Activated effector memory CD4-positive, alpha-beta T cell treated with anti-CD3 and anti-CD28 coated beads, Interleukin-2, amount 50 U/mL, for 16 hours (primary cell): ENCODE results near the gene CANT1.
A peak's percentile ranks its signal among the peaks of the same experiment; 100 is the strongest.
"Not testable (repeated sequence)": the region's sequence is repeated elsewhere in the genome, so short reads cannot be mapped to it uniquely, and the experiment has no call there.

ENCODE experiments used
- DNase-seq: peaks from one replicate; pipeline ENCODE4 v3.0.0-alpha.2; 2020

CANT1 gene

DNA sequence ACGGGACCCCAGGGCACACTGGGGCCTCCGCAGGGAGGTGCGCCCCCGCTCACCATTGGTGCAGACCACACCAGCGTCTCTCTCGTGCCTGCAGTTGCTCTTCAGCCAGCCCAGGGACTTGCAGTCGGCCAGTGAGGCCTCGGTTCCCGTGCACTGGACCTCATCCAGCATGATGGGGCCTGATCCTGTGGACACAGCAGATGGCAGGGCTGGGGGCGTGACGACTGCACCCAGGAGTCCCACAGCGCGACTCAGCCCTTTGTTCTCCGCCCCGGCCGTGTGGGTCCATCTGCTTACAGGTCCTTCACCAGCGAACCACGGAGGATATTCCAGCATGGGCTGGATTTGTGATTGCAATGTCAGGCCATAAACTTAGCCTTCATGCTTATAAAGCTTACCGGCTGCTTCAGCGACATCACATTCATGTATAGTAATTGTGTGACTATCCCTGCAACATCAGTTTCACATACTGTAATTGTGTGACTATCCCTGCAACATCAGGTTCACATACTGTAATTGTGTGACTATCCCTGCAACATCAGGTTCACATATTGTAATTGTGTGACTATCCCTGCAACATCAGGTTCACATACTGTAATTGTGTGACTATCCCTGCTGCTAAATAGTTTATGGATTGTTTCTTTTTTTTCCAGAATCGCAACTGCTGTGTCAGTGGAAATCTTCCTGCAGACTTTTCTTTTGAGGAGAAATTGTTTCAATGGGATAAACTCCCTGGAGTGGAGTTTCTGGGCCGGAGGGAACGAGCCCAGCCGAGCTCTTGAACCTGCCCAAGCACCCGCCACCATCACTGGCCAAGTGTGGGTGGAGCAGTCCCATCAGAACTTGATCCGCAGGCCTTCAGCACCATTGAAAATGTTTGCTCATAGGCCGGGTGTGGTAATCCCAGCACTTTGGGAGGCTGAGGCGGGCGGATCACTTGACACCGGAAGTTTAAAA, 34.7 kb downstream of the CANT1 start:
- DNase-seq = no peak

DNA sequence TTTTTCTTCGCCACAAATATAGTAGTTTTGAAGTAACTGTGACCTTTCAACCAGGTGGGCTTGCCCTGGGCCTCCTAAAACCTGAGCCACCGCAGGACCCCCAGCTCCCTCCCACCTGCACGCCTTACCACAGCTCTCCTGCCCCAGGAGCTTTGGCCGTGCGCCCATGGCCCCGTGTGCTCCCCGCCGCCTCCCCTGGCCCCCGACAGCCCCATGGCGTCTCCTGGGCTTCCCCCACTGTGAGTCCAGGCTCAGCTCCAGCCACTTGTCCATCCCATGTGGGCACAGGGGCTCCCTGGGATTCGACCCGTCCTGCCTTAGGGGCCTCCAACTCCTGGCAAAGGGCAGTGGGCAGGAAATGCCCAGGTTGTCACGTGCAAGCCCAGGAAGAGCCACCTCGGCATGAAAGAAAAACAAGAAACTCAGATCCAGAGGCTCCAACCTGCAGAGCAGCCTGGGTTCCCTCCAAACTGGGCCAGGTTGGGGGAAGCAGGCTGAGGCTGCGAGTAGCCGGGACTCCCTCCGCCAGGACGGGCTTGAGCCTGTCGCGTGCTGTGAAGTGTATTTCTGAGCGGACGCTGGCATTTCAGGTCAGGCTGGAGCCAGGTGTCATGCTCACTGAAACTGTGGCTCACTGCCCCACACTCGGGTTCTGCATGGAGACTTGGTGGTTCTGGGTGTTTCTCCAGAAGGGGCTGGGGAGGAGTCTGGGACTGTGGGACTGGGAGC, 35.6 kb downstream of the CANT1 start:
- no peak for DNase-seq

DNA sequence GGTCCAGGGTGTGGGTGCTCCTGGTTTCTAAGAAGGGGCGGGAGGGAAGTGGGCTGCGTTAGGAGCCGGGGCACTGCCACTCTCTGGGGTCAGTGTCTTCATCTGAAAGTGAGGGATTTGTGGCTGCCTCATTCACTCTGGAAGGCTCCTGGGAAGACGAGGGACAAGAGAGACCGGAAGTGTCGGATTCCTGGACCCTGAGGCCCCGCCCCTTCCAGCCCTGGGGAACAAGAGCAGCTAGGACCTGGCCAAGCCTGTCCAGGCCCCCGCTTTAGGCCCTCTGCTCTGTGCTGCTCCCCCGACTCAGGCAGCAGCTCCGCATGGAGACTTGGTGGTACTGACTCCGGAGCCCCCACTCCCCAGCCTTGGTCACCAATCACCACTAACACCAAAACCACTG, 36.4 kb downstream of the CANT1 start:
- no peak for DNase-seq

DNA sequence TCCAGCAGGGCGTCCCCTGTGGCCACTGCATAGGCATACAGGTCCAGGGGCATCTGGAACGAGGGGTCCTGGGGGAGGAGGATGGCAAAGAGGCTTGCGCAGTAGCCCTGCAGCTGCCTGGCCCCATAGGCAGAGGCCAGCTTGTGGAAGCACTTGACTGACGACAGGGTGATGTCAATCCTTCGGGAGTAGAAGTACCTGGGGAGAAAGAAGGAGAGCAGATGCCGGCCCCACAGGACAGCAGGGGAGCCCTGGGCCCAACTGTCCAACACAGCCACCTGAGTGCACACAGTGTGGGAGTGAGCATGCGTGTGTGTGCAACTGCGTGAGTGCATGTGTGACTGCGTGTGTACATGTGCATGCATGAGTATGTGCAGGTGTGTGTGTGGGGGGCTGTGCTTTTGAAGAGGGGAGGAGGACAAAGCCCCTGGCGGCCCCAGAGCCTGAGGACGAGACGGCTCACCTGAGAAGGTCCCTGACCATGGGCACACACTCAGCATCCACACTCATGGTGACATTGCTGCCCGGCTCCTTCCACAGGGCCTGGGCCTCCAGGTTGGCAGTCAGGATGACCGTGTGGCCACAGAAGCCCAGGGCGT, 37.0 kb downstream of the CANT1 start:
- no peak for DNase-seq

DNA sequence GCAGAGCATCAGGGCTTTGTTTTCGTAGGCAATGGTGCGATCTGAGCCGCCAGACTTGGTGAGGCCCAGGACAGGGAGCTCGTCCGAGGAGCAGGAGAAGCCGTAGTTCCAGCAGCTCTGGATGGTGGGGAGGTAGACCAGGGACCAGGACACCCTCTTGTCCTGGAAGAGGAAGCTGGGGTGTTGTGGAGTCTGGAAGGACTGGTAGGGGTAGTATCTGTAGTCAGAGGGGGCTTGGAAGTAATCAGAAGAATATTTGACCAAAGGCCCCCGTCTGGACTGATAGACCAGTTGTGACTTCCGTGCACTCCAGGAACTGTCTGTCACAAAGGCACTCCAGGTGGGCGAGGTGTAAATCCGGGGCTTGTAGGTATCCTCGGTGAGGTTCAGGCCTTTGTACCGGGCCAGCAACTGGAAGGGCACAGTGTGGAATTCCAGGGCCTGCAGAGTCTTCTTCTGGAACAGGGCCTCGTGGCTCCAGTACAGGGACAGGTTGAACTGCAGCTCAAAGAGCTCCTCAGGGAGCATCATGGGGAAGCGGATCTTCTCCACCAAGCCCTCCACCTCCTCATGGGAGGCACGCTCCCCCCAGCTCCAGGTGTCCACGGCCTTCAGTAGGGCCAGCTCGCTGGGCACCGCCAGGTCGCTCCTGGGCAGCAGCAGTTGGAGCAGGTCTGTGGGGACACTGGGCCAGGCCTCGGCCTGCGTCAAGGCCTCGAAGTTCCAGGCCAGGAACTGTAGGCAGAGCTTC, 37.6 kb downstream of the CANT1 start:
- no peak for DNase-seq

DNA sequence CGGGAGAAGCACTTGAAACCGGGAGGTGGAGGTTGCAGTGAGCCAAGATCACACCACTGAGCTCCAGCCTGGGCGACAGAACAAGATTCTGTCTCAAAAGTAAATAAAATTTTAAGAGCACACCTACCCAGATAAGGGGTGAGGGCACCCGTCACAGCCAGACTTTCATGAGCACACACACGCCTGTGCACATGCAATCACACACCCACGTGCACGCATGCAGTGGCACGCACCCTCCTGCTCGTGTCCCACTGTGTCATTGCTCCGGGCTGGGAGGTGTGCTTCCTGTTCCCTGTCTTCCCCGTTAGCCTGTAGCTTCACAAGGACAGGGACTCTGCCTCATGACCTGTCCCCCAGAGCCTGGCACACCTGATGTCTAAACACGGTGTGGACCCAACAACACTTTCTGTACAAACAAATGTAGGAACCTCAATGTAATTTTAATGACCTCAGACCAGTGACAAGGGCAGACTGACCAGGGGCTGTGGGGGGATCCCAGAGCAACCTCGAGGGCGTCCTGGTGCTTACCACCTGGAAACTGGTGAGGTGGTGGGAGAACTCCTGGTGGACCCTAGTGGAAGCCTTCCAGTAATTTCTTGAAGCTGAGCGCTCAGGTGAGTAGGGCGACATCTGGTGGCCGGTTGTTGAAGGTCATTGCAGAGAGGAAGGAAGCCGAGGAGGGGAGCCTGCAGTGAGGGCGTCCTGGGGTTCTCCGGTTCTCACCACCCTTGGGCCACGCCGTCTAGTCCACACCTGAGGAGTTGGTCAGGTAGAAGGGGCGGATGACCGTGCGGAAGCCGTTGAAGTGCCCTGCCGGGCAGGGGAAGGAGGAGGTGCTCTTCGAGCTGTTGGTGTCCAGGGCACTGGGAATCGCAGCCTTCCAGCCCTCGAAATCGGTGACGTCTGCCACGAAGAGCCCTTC, 38.5 kb downstream of the CANT1 start:
- DNase-seq = peak; percentile 92

DNA sequence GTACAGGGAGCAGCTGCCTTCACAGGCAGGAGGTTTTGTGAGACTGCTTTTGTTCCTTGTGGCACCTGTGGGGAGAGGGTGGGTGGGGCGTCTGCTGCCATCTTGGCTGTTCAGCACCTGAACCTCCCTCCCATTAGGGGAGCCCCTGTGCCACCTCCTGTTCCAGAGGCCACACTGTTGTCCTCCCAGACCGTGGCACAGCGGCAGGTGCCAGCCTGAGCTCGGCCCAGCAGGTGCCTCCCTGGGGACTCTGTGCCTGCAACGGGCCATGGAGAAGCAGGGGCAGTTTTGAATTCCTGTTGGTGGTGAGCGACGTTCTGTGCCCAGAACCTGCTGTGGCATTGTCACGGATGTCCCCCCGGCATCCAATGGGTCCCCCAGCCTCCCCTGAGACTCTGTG, 39.7 kb downstream of the CANT1 start:
- DNase-seq = no peak

DNA sequence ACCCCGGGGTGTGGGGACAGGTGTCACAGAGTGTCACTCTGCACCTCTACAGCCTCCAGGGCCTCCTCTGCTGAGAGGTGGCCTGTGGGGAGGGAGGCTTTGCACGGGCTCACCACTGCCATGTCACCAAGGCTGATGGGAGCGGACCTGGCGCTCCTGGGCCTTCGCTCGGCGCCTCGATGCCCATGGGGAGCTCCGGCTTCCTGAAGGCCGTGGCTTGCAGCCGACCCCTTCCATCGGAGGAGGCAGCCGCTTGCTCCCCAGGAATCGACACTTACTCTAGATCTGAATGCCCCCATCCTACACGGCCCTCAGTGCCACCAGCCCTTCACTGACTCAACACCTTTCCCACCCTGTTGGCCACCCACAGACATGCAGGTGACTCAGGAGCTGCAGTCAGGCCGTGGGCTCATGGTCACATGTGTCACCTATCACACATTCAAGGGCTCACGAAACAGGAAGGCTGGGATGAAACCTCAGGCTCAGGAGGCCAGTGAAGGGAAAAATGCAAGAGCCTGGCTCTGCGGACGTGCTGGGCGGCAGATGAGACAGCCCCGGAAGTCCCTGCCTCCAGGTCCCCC, 41.7 kb downstream of the CANT1 start:
- DNase-seq = no peak

DNA sequence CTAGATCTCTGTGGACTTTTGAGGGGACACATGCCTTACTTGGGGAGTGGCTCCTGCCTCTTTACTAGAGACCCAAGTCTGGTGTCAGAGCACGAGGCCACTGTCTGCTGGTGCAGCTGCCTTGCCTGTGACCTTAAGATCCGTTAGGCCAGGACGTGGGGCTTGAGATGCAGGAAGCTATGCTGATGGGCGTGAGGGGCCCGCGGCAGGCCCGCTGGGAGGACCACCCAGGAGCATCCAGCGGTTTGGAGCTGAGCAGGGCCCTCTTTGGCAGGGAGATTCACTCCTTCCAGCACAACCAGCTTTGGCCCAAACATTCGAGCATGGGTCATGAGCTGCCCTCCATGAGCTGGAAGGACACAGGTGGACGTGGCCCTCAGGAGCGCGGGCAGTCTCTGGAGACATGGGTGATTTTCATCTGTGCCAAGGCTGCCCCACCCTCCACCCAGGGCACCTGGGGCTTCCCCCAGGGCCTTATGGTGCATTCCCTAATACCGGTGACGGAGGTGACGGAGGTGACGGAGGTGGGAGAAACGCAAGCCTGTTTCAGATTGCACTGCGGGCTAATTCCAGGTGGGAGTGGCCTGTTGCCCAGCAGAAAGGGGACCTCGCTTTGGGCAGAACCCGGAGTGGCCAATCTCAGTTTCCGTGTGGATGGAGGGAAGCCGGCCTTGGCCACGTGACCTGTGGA, 42.5 kb downstream of the CANT1 start:
- no peak for DNase-seq

DNA sequence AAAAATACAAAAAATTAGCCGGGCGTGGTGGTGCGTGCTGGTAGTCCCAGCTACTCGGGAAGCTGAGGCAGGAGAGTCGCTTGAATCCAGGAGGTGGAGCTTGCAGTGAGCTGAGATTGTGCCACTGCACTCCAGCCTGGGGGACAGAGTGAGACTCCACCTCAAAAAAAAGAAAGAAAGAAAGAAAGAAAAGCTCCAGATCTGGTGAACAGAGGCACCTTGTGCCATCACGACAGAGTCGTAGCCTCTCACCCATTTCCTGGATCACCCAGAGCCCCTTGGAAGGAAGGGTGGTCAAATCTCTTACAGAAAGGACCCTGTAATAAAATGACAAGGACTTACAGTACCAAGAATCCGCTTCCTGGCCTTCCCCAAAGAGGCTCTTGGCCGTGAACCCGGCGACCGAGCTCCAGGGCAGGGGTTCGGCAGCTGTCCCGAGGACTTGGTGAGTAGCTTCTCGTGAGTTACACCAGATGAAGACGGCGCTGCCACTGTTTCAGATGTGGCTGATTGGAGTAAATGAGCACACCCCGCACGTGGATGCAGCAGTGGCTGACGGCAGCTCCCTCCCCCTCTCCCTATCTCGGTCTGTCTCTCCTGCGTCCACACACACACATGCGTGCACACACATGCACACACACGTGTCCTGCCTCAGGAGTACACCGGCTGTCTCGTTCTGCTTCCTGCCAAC, 43.3 kb downstream of the CANT1 start:
- DNase-seq = no peak

DNA sequence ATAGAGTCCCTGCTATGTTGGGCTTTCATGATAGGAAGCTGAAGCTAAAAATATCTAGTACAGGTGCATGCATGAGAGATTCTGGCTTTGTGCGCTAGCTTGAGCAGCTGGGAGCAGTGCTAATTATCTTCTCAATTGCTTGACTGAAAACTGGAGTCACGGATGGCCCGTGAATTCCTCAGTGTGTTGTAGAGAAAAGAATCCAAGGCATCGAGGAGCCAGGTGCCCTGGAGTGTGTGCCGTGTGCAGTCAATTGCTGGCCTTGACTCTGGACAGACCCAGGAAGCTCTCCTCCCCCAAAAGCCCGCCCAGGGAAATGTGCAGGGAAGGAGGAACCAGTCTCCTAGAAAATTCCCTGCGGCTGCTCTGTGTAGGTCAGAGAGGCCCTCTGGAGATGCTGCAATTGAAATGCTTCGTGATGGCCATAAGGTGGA, 44.1 kb downstream of the CANT1 start:
- no peak for DNase-seq

DNA sequence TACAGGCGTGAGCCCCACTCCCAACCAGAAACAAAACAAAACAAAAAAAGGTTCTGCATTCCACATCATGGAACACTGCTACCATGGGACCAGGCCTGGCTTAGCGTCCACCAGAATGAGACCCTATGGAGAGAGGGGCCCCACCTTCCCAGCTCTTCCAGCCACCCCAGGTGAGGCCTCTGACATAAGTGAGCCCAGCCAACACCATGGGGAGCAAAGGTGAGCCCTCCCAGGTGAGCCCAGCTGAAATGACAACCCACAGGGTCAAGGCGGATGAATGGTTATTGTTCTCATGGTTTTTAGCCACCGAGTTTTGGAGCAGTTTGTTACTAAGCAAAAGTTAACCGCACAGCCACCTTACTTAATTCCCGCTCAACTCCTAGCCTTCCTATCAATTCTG, 46.2 kb downstream of the CANT1 start:
- no peak for DNase-seq

DNA sequence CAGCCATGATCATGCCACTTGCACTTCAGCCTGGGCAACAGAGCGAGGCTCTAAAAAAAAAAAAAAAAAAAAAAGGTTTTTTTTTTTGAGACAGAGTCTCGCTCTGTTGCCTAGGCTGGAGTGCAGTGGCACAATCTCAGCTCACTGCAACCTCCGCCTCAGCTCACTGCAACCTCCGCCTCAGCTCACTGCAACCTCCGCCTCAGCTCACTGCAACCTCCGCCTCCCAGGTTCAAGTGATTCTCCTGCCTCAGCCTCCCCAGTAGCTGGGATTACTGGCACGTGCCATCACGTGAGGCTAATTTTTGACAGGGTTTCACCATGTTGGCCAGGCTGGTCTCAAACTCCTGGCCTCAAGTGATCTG, 46.6 kb downstream of the CANT1 start:
- DNase-seq = not testable (repeated sequence)

DNA sequence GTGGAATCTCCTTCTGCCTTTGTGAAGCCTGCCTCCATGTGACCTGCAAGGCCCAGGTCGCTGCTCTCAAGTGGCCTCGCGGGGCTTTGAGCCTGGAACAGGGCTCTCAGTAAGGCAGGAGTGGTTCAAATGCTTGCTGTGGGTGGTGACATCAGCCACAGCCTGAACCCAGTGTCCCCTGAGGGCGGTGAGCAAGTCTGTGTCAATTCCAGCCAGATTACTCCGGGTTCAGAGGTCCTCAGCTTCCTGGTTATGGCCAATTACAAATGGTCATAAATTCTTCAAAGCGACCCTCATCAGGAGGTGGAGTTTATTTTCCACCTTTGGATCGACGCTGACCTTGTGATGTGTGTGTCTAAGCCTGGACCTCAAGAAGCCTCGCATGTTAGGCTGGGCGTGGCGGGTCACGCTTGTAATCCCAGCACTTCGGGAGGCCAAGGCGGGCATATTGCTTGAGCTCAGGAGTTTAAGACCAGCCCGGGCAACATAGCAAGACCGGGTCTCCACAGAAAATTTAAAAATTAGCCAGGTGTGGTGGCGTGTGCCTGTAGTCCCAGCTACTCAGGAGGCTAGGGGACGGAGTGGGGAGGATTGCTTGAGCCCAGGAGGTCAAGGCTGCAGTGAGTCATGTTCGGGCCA, 47.1 kb downstream of the CANT1 start:
- no peak for DNase-seq

DNA sequence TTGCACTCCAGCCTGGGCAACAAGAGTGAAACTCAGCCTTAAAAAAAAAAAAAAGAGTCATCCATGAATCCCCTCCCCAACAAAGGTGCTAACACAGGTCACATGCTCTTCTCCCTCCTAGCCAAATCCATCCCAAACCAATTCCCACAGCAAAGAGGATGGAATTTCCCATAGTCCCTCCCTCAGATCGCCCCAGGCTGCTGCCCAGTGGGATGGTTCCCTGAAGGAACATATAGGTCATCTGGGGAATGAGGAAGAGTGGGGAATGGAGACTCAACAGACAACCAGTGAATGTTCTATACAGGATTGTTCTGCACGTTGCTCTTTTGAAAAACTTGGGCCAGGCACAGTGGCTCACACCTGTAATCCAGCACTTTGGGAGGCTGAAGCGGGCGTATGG, 48.0 kb downstream of the CANT1 start:
- DNase-seq = no peak

DNA sequence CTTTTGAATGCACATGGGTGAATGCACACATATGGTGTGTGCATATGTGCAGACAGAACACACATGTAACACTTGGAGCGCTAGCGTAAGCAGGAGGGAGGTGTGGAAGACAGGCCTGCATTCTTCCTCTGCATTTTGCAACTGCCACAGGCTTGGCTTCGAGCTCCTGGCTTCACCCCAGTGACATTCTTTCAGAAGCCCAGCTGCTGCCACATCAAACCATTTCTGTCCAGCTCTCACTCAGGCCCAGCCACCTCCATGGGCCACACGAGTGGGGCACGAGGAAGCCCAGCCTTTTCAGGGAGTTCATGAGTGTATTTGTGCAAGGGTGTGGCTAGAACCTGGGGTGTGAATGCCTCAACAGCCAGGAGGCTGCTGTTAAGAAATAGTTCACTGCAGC, 48.6 kb downstream of the CANT1 start:
- no peak for DNase-seq

DNA sequence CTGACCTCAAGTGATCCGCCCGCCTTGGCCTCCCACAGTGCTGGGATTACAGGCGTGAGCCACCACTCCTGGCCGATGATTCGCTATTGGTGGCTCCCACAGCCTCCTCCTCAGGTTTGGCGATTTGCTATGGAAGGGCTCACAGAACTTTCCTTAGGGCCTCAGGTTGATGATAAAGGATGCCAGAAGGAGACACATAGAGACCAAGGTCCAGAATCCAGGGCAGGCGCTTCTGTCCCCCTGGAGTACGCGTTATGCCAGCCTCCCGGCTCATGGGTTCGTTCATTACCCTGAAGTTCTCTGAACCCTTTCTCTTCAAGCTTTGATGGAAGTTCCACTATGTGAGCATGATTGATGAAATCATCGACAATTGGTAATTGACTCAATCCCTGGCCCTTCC, 49.8 kb downstream of the CANT1 start:
- no peak for DNase-seq

DNA sequence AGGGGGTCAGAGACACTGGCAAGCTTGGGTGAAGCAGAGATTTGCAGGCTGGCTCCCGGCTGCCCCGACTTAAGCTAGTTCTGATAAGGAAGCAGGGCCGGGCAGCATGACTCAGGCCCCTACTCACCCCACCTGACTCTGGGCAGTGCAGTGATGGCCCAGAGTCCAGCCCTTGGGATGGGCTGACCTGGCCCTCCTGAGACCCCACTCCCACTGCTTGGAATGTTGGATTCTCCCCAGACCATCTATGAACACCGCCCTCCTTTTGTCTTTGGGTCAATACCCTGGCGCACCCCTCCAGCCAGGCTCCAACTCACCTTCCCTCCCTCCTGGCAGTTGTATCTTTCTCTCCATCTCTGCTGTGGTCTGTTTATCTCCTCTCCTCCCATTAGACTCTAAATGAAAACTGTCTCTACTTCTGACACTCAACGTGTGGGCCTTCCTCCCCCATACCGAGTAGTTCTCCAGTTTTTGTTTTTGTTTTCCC, 50.9 kb downstream of the CANT1 start:
- no peak for DNase-seq

DNA sequence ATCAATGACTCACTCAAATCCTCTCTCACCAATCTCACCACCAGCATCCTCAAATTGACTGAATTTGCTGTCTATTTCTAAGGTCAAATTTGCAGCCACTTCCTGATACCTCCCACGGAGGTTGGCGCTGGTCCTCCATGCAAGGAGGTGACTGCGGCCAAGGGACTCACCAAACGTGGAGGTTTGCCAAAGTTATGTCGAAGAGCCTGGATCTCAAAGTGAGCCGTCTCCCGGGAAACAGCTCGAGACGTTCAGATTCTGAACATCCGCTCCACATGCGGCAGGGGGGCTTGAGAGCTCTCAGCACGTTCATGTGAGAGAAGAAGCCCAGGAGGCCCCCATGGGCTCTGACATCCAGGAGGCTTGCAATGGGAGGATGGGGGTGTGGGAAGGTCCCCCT, 52.4 kb downstream of the CANT1 start:
- DNase-seq = no peak

DNA sequence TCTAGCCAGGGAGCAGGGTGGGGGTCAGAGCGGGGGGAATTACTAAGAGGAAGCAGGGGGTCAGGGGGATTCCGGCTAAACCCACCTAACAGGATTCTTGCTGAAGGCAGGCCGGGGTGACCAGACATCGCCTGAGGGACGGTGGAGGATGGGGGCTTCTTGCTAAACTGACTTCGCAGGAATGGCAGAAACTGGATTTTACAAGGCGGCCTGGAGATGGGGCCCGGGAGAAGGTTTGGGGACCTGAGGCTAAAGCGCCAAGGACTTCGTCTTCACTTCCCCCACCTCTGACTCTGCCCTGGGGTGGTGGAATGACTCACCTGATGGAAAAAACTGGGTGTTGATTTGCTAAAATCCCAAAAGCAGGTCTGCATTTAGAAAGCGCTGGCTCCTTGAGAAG, 53.3 kb downstream of the CANT1 start:
- no peak for DNase-seq
